GM21515 (cell line): ENCODE results near the gene PFKL.
"Not testable (repeated sequence)": the region's sequence is repeated elsewhere in the genome, so short reads cannot be mapped to it uniquely, and the experiment has no call there.

Source experiments
- ATAC-seq: cut with Tn5 transposase; IDR thresholded peaks from one replicate; pipeline ENCODE4 v1.9.1; 2021; ENCODE audit not compliant: unreplicated experiment

Gene PFKL

DNA sequence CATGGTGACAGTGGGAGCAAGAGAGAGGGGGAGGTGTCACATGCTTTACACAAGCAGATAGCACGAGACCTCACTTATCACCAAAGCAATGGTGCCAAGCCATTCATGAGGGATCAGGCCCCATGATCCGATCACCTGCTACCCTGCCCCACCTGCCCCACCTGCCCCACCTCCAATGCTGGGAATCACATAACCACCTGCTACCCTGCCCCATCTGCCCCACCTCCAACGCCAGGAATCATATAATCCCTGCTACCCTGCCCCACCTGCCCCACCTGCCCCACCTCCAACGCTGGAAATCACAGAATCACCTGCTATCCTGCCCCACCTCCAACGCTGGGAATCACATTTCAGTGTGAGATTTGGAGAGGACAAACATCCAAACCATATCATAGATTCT lies 24.8 kb upstream of the PFKL start:
- ATAC-seq = no peak

DNA sequence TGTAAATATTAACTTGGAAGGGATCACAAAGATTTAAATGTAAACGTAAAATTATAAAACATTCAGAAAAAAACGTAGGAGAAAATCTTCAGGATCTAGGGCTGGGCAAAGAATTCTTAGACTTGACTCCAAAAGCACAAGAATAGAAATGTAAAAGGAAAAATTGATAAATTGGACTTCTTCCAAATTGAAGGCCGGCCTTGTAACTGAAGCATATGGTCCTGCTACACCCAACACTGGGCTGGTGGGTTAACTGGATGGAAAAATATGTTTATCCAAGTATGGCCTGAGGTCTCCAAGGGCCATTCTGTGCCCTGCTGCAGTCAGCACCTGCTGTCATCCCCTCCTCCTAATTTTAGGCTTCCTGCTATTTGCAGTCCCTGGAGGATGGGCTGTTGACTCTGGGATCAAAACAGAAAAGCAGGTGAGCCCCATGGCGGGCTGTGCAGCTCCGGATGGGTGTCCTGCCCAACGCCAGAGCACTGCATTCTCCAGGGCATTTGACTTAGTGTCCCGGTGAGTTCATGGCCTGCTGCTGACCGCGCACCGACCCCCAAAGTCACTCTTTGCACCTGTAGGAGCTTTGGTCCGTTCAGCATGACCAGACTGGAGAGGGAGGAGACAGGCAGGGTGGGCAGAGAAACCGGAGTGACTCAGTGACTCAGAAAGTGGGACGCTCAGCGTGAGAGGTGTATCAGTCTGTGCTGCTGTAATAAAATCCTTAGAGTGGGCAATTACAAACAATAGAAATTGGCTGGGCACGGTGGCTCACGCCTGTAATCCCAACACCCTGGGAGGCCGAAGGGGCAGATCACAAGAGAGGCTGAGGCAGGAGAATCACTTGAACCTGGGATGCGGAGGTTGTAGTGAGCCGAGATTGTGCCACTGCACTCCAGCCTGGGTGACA lies 20.2 kb upstream of the PFKL start:
- no peak for ATAC-seq

DNA sequence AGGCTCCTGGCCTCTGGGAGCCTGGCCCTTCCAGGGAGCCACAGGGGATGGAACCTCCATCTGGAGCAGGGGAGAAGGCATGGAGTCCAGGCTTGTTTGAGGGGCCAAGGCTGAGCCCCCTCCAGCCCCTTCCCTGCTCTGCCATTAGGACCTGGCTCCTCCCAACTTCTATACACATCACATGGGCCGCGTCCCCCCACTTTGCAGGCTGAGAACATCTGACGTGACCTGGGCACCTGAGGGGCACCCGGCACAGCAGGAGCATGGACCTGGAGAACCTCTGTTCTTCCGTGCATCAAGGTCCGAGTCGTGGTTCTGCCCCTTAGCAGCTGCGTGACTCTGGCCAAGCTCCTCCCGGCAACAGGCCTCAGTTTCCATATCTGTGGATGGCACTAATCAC lies 18.1 kb upstream of the PFKL start:
- no peak for ATAC-seq

DNA sequence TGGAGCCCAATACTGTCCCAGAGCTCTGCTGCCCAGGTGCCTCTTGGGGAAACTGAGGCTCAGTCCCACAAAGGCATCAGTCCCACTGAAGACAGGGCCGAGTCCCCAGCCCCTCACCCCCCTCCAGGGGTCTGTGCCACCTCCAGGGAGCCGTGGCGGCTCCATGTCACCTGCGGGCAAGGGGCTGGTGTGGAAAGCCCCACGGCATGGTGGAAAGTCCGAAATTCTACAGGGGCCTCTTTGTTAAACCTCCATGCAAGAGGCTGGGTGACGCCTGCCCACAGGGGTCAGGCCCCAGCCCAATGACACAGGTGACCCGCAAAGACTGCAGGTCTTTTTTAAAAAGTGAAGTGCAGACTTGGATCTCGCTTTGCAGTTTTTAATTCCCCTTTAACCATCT lies 17.5 kb upstream of the PFKL start:
- no peak for ATAC-seq

- not testable (repeated sequence) for ATAC-seq
These were observed 16.6 kb upstream of the PFKL start for GRCh38 chr21:44283211-44283785.

GRCh38 chr21:44283948-44284347 lies 15.9 kb upstream of the PFKL start:
- no peak for ATAC-seq

DNA sequence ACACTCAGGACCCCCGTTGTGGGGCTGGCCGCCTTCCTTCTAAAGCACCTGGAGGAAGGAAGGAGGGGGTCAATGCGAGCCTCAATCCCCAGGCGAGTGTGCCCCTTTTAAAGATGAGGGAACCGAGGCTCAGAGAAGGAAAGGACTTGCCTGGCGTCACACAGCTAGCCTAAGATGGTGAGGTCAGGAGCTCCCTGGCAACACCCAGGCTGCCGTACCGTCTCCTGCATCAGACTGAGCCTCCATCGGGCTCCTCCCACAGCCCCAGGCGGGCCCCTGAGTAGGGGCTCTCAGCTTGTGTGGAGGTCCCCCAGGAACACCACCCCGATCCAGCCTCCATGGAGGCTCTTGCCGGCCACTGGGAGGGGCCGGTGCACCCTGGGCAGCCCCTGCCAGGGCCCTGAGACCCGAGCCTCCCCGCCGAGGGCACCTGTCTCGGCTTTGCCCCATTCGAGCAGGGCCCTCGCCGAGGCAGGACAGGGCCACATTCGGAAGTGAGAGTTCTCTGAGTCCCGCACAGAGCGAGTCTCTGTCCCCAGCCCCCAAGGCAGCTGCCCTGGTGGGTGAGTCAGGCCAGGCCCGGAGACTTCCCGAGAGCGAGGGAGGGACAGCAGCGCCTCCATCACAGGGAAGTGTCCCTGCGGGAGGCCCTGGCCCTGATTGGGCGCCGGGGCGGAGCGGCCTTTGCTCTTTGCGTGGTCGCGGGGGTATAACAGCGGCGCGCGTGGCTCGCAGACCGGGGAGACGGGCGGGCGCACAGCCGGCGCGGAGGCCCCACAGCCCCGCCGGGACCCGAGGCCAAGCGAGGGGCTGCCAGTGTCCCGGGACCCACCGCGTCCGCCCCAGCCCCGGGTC lies 14.5 kb upstream of the PFKL start, which contains the start of gene AIRE:
Gene AIRE (plus strand): TSS at position 739 of the 855 bp plus-strand sequence. CDS start 131 bp downstream, outside the sequence.
- ATAC-seq = no peak

GRCh38 chr21:44286086-44286715 lies 13.7 kb upstream of the PFKL start:
- no peak for ATAC-seq

DNA sequence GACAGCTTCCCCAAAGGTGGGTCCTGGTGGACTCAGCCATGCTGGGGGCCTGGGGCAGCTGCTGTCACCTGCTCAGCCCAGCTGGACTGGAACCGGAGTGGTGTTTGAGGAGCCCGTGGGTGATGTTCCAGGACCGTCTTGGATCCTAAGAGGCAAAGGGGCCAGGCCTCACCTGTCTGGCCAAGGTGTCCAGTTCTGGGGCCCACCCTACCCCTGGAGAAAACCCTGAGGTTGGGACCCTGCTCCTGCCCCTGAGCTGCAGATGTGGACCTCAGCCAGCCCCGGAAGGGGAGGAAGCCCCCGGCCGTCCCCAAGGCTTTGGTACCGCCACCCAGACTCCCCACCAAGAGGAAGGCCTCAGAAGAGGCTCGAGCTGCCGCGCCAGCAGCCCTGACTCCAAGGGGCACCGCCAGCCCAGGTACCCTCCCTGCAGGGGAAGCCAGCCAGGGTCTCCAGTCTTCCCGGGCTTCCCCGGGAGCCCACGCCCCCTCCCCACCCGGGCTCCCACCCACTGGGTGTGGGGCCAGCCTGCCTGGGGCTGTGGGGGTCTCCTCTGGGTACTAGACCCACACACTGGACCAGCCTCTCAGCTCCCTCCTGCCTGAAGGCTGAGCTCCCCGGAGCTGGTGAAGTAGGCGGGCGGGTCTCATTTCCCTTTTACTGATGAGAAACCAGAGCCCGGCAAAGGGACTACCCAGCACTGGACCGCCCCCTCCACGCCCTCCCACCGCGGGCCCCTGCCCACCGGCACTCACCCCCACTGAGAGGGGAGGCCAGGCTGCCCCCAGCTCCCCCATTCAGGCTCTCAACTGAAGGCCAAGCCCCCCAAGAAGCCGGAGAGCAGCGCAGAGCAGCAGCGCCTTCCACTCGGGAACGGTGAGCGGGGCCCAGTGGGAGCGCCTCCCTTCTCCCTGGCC lies 12.9 kb upstream of the PFKL start:
- no peak for ATAC-seq

- no peak for ATAC-seq
These were observed 11.4 kb upstream of the PFKL start for GRCh38 chr21:44288251-44289110.

DNA sequence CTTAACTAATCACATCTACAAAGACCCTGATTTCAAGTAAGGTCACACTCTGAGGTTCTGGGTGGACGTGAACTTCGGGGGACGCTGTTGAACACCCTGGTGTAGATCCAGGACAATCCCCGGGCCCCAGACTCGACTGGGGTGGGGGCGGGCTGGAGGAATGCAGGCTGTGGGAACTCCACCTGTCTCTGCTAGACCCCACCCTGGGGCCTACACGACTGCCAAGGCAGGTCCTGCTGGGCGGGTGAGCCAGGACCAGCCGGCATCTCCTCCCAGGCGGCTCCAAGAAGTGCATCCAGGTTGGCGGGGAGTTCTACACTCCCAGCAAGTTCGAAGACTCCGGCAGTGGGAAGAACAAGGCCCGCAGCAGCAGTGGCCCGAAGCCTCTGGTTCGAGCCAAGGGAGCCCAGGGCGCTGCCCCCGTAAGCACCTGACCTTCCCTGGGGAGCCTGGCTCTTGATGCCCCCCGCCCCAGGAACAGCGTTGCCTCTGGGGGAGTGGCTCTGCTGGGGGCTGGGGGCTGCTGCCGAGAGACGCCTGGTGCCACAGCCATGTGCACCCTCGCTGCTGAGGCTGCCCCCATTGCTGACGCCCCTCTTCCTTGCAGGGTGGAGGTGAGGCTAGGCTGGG lies 10.4 kb upstream of the PFKL start:
- ATAC-seq = no peak

- ATAC-seq = no peak
These were observed 9.4 kb upstream of the PFKL start for GRCh38 chr21:44290327-44291077.

GRCh38 chr21:44291078-44291935 lies 8.5 kb upstream of the PFKL start:
- ATAC-seq = no peak

- no peak for ATAC-seq
These were observed 7.7 kb upstream of the PFKL start for GRCh38 chr21:44291936-44292811.

GRCh38 chr21:44292812-44293195 lies 7.0 kb upstream of the PFKL start:
- ATAC-seq = no peak
